Activated CD4-positive, alpha-beta T cell treated with anti-CD3 and anti-CD28 coated beads, Interleukin-2, amount 50 U/mL, for 1 hour (primary cell): ENCODE measurements around the gene ACOT7.

Experiments
- DNase-seq: peaks from one replicate; pipeline ENCODE4 v3.0.0-alpha.2; 2020

ACOT7 gene

DNA sequence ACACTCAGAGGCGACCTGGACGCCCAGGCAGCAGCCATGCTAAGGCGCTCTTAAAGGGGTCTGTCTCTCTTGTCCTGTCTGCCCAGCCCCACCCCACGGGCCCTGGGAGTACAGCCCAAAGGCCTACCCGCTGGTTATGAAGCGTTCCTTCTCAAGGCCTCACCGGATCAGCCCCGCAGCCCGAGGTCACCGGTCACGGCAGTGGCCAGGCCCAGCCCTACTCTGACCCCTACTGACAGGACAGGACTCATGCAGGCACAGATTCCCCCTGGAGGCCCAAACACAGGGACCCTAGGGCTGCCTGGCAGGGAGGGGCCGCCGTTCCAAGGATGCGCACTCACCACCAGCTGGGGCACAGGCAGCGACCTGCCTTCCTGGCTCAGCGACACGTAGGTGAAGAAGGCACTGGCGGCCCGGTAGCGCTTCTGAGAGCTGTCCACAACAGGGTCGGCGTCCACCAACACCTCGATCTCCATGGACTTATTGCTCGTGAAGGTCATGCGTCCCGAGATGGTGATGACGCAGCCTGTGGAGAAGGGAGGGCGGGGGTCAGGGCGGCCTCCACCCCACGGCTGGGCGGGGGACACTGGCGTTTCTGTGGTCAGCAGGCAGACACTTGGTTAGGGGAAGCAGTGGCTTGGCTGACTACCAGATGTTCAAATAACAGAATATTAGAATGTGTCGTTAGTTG lies 112.7 kb downstream of the ACOT7 start:
- DNase-seq = no peak

- no peak for DNase-seq
These were observed 113.8 kb downstream of the ACOT7 start for GRCh38 chr1:6279613-6280383.

GRCh38 chr1:6279066-6279465 lies 114.5 kb downstream of the ACOT7 start:
- no peak for DNase-seq

GRCh38 chr1:6278263-6278662 lies 115.3 kb downstream of the ACOT7 start:
- DNase-seq = no peak

- DNase-seq = no peak
These were observed 116.6 kb downstream of the ACOT7 start for GRCh38 chr1:6276811-6277555.

DNA sequence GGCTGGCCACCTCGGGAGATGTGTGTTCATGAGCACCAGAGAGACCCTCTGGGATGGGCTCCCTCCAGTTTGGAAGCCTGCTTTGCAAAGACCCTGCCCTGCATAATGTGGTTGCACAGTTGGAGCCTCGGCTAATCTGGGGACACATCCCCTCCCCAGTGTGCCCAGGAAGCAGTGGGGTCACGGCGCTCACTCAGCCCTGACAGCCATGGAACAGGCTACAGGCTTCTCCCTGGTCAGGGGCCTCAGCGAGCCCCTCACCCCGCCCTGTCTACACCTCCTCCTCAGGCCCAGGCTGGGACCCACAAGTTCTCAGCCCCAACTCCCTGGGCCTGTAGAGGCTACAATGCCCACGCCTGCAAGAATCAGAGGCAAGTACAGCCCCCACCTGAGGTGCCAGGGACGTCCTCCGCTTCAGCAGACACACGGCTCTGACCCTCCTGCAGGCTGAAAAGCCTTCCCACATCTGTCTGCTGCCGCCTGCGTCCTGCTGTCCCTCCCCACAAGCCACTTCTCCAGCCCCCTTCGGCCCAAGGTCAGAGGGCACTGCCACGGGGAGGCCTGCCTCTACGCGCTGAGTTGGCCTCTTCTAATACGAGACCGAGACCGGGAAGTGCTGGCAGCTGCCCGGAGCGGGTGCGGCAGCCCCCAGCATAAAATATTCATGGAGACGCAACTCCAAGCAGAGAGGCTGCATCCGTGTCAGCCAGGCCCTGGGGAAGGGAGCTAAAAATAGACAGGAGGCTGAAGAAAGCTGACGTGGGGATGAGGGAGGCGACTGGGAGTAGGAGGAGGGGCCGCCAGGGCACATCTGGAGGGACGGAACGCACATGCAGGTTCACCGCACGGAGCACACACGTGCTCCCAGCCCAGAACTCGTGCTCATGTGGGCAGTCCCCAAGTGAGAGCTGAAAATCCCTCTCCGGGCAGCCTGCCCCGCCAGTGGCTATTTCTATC lies 117.5 kb downstream of the ACOT7 start:
- no peak for DNase-seq

GRCh38 chr1:6274622-6275139 lies 118.9 kb downstream of the ACOT7 start:
- DNase-seq = no peak

- no peak for DNase-seq
These were observed 119.5 kb downstream of the ACOT7 start for GRCh38 chr1:6274102-6274501.

GRCh38 chr1:6273380-6273891 lies 120.1 kb downstream of the ACOT7 start:
- DNase-seq = no peak

DNA sequence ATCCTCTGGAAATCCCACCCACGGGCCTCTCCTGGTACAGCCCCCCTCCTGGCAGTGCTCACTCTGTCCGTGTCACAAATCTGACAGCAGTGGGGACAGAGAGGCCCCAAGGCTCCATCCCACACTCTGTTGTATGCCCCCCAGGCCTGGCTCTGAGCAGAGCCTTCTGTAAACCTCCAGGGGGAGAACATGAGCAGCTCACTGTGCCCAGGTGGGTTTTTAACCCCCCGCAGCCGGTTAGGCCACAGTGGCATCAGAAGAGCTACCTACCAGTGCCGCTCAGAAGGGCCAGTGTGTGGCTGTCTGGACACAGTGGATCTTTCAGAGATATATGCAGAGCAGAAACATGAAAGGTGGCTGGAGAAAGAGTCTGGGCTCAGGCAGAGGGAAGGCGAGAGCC lies 120.7 kb downstream of the ACOT7 start:
- no peak for DNase-seq

GRCh38 chr1:6272452-6272851 lies 121.1 kb downstream of the ACOT7 start:
- DNase-seq = no peak

- no peak for DNase-seq
These were observed 122.0 kb downstream of the ACOT7 start for GRCh38 chr1:6271554-6271953.

GRCh38 chr1:6271006-6271405 lies 122.6 kb downstream of the ACOT7 start:
- no peak for DNase-seq

DNA sequence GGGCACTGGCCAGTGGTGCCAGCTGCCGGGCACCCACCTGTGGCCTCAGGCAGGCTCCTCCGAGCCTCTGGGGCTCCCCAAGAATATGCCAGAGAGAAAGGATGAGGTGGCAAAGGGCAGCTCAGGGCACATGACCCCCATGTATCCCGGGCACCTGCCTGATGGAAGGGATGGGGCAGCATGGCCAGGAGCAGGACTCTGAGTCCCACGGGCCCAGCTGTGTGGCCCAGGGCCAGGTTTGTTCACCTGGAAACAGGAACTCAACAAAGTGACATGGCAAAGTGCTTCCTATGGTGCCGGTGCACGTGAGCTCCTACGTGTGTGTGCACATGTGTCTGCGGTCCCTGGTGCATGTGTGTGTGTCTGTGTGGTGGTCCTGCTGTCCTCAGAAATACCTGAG lies 123.2 kb downstream of the ACOT7 start:
- DNase-seq = no peak

DNA sequence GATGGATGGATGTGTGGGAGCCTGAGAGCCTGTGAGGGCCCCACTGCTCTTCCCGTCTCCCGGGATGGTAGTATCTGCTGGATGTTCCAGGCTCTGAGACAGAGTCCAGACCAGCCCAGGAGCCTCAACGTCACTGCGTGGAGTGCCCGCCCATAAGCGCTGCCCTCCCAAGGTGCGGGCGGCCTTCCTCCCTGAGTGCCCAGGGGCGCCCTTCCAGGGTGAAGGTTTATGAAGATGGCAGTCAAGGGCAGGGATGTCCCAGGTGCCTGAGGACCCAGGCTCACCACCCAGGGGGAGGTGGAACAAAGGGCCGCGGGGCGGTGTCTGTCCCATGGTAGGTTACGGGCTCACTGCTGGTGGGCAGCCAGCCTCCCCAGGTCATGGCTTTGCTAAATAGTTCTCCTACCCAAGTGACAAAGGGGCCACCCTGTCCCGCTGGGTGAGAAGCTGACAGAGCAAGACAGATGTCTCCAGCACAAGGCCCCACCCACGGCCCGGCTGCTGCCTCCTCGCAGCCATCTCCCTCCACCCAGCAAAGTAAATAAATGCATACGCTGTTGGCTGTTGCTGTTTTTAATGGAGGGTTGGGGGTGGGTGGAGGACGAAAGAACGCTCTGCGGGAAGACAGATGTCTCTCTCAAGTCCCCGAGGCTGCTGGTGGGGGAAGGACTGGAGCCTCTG lies 123.7 kb downstream of the ACOT7 start:
- DNase-seq = no peak

GRCh38 chr1:6269296-6269695 lies 124.3 kb downstream of the ACOT7 start:
- DNase-seq = no peak

DNA sequence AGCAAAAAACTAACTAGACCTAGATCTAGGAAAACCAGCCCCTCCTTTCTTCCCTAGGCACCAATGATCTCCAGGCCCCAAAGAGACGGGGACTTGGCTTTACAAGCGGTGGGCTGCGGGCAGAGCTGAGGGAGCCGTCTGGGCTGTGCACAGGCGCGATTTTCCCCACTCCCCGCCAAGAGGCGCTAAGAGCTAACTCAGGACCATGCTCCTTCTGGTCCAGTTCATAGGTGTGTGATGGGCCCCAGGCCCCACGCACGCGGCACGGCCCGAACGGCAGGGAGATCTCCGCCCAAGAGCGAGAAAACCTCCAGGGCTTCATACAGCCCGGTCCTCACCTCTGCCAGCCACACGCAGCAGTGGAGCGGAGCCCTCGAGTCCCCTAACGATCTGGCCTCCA lies 125.2 kb downstream of the ACOT7 start:
- no peak for DNase-seq

DNA sequence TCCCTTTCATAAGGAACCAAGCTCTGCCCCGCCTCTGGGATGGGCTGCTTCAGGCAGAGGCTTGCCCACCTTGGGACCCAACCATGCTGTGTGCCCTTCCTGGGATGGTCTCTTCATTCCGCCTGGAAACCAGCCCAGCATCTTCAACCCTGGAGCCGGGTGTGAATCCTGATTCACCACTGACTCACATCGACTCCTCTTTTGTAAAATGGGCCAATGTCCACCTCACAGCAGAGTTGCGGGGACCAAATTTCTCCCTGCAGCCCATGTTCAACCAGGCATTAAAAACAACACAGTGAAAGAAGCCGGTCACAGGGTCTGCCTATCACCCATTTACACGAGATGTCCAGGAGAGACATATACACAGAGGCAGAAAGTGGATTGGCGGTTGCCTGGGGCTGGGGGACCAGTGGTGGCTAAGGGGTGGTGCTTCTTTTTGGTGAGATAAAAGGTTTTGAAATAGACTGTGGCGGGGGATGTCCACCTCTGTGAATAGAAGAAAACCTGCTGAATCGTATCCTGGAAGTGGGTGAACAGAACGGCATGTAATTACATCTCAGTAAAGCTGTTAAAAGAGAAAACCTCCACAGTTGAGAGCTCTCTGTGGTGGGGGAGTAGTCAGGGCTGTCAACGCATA lies 125.8 kb downstream of the ACOT7 start:
- DNase-seq = no peak

DNA sequence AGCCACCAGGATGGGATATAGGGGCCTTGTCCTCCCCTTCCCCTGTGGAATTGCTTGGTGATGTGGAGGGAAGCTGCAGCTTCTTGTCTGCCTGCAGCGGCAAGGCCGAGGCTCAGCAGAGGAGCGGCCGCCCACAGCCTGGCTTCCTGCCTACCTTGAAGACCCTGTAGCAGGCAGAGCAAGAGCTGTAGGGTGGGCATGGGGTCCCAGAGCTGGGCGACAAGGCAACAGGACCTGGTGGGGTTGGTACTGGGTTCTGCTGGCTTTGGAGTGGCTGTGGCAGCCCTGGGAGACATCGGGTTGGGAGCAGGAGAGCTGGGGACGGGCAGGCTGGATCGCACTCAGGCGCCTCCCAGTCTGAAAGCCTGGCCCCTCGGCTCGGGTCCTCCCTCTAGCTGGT lies 126.9 kb downstream of the ACOT7 start:
- no peak for DNase-seq

GRCh38 chr1:6265151-6265550 lies 128.4 kb downstream of the ACOT7 start:
- DNase-seq = no peak

- DNase-seq = no peak
These were observed 129.9 kb downstream of the ACOT7 start for GRCh38 chr1:6263716-6264115.
